HG02973 (cell line): ENCODE results near the gene UTY.

Source experiments
- ATAC-seq: cut with Tn5 transposase; IDR thresholded peaks from one replicate; pipeline ENCODE4 v1.9.1; 2021; ENCODE audit warnings: moderate library complexity; ENCODE audit not compliant: unreplicated experiment

UTY gene

DNA sequence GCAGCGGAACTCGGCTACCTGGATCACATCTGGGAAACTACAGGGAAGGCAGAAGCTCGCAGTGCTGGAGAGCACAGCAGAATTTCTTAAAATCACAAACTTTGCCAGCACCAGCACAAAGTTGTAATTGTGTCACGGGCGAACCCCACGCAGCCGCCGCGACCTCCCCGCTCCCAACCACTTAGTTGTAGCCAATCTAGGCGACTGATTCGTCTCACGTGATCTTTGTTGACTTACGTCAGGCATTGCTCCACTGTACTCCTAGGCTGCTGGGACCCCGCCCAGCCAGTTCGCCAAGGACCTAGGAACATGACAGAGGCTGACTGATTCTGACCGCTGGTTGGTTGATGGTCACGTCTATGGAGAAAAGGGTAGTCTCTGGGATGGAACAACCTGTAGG lies at the start of gene UTY:
TSS of gene UTY (minus strand) at position 206 of the 400 bp plus-strand sequence. CDS start 368 bp downstream, outside the sequence.
- peak; percentile 98 for ATAC-seq

DNA sequence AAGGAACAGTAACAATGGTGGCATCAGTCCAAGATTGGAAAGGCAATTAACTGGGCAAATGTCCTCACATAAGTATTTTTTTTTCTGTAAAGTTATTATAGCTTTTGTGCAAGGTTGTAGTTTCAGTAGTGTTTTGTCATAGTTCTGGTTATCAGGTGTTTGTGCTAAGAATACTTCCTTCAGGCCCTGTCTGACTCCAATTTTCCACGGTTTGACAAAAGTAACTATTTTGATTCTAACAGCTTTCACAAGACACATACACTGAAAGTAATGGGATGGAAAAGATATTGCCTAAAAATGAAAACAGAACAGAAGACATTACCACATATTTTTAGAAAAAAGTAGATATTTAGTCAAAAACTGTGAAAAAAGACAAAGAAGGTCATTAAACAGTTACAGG lies 40.6 kb upstream of the UTY start:
- ATAC-seq, result no peak

DNA sequence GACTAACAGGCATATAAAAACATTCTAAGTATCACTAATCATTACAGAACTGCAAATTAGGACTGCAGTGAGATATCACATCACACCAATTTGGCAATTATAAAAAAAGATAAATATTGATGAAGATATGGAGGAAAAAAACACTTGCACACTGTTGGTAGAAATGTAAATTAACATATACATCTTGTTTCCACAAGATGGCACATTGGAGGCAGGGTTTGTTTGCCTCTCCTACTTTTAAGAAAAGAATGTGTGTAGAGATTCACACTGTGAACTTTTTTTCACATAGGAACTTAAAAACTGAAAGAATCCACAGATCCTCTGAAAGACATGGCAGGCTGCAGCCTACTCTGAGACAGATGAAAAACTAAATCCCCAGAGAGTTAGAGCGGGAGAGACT lies 21.4 kb upstream of the UTY start:
- ATAC-seq, result no peak

DNA sequence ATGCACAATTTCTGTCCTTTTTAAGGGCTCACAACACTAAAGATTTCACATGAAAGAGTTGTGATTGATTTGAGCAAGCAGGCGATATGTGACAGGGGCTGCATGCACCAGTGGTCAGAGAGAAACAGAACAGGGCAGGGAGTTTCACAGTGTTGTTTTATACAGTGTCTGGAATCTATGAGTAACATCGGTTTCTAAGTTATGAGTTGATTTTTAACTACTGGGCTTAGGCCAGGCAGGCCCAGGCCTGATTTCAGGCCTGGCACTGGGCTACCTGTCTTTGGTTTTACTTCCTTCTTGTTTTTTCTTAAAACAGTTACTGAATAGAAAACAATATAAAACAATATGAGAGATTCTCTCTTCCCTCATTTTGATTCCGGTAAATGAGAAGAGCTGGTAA lies 13.9 kb upstream of the UTY start:
- ATAC-seq, result no peak

DNA sequence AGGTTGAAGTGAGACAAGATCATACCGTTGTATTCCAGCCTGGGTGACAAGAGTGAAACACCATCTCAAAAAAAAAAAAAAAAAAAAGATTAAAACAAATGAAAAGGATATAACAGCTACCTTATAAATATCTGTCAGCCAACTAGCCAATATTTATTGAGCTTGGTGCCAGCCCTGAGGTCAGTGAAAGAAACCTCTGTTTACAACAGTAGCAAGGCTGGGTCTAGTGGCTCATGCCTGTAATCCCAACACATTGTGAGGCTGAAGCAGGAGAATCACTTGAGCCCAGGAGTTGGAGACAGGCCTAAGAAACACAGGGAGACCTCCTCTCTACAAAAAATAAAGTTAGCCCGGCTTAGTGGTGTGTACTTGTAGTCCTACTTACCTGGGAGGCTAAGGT lies 12.6 kb upstream of the UTY start:
- ATAC-seq, result no peak

DNA sequence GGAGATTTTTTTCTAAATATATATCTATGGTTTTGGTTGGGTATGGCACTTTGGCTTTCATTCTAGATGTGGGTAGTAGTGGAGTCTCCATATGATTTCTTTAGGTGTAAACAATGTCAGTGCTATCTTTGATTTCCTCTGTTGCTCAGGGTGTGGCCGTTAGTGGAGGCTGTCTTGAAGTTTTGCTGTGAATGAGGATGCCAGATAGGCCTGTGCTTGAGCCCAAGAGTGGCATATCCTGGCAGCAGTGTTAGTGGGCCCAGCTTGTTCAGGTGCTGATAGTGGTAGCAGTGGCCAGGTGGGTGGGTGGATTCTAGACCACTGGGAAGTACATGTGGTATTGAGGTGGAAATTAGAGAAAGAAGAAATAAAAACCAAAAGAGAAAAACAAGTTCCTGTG lies 8.9 kb upstream of the UTY start:
- no peak for ATAC-seq

DNA sequence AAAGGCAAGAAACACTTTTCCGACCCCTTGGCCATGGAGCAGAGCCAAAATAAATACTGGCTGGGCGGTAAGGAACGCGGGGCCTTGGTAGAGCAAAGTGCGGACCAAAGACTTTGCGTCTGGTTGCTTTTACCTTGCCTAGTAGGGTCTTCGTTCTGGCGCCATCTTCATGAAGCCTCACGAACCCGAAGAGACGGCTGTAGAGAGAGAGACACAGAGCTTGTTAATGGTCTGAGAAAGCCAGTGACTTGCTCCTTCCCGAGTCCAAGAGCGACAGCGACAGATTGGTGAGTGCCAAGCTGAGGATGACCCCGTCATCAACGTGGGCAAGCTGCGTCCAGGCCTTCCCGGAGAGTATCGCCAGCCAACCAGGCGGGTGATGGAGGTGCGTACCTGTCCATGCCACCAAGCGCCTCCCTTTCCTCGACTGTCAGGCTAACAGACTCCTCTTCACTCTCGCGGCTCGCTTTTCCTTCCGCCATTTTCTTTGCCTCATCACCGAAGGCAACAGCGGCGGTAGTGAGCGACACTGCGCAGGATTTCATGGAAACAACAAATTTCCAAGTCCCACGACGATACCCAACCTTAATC lies 617 bp downstream of the UTY start:
- no peak for ATAC-seq

DNA sequence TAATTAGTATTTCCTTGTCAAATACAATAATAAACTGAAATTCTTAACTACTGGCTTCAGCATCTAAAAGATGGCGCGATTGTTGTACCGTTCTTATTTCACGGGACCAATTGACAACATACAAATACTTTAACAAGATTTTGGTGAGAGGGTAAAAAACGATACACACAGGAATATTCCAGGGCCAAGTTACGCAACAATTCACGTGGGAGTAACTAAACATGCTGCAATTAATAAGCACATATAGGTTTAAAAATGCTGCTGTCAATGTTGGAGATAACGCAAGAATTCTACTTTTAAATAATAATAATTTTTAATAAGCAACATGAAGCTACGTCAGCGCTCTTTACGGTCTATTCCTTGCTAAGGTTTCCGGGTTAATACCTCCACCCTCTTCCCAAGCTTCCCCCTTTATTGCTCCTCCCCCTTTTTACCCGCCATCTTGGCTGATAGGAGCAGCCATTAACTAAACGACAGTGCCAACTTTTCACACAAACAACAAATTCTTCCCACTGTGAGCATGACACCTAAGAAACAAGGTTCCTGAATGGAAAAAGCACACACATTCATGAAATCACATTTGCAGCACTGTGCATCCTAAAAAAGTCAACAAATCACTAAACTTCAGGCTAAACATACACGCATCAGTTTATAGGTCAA lies 1.6 kb downstream of the UTY start:
- ATAC-seq, result no peak

DNA sequence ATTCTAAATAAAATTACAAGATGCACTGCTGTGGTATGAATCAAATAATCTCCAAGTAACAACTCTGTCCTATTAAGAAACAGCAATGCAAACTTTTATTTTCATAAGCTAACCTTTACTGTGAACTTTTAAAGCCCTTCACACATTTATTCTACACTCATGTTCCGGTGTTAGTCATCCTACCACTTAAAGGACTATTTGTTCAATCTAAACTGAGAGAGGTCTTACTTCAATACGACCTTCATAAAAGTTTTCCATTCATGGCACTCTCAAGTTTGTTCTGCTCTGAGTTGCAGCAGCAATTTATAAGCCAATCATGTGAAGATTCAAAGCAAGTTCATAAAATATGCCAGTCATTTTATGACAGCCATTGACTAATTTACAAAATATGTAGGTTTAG lies 4.8 kb downstream of the UTY start:
- ATAC-seq, result no peak

DNA sequence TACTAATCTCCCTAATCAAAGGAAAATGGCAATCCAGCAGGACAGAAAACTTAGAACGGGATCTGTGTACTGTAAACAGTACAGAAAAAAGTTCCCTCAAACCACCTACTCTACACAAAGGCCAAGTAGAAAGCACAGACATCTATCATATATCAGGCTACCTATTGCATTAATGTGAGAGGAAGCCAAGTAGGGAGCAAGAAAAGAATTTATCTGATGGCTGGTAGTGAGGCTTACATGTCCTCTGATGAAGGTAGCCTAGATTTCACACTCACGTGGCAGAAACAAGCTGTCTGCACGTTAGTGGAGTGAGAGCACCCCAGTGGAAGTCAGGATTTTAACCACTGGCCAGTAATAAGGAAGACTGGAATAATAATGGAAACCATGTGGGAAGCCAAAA lies 28.3 kb downstream of the UTY start:
- no peak for ATAC-seq

DNA sequence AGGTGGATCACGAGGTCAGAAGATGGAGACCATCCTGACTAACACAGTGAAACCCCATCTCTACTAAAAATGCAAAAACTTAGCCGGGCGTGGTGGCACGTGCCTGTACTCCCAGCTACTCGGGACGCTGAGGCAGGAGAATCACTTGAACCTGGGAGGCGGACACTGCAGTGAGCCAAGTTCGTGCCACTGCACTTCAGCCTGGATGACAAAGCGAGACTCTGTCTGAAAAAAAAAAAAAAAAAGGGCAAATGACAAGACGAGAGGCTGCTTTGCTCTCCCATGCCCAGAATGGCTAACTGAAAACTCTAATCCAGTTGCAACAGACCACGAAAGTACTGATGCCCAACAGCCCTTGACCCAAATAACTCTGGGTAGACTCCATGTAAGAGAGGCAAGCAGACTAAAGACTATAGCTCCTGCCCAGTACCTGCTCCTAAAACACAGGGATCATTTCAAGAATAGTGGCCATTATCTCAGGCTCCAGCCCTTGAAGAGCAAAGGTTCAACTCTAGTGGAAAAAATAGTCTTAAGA lies 29.2 kb downstream of the UTY start:
- no peak for ATAC-seq

DNA sequence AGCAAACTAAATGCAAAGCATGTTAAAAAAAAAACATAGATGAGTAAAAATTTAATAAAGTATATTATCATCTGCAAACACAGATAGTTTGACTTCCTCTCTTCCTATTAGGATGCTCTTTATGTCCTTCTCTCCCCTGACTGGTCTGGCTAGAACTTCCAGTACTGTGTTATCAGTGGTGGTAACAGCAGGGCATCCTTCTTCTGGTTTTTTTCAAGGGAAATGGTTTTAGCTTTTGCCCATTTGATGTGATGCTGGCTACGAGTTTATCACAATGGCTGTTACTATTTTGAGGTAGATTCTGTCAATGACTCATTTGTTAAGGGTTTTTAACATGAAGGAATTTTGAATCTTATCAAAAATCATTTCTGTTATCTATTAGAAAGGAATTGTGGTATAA lies 34.3 kb downstream of the UTY start:
- ATAC-seq, result no peak

DNA sequence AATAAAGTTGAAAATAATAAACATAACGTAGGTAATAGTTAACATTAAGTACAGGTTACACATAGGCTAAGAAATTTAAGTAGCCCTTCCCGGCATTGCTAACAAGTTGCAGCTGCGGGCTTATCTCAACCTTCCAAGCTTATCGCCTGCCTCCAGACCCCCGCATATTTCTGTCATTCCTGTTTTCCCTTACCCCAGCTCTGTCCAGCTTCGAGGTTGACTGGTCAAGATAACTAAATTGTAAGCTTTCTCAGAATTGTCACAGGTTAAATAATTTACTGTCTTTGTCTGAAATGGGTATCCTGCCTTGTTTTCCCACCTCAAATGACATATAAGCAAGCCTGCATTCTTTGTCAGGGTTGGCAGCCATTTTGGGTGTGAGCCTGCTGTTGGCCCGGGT lies 36.7 kb downstream of the UTY start:
- no peak for ATAC-seq

DNA sequence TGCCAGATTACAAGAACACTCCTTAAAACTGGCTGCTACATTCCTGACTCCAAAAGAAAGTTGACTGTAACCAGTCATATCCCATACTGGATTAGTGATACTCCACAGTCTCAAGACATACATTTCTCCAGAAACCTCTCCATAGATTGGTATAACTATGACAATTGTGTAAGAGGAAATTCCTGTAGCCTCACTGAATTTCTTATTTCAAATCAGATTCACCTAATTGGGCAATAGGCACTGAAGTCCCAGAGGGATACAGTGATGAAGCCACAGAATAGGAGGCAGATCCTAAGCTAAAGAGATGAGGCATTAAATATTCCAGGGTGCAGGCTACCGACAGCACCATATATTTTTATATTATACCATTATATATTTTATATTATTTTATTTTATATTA lies 39.0 kb downstream of the UTY start:
- ATAC-seq, result no peak

DNA sequence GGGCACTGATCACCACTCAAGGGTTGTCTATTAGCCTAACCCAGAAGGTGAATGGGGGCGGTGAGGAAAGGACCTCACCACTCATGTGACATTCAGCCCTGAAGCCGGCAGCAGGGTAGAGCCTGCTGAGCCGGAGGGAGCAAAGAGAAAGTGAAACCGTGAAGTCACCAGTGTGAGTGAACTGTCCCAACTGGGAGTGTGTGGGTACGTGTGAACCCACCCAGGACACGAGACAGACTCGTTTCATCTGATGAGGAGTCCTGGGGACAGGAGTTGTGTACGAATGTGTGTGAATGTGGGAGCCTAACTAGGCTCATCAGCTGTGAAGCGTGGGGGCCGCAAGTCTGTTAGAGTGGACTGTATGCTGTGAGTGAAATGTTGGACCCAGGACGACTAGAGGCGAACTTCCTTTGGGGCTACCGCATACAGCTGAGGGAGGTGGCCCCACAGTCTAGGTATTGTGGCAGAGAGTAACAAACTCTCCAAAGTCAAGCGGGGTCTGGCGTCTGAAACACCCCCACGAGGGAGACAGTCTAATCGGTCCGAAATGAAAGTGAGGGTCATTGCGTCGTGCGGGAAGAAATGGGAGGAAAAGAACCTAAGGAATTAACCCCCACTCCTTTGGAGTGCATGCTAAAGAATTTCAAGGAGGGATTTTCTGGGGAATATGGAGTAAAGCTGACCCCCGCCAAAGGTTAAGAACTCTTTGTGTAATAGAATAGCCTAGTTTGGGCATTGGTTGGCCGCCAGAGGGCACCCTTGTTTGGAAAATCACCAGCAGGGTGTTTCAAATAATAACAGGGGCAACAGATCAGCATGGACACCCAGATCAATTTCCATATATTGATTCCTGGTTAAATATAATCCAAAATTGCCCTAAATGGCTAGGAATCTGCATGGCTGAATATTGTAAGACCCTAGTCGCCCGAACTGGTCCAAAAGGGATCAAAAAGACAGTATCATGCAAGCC lies 43.6 kb downstream of the UTY start:
- ATAC-seq, result no peak

DNA sequence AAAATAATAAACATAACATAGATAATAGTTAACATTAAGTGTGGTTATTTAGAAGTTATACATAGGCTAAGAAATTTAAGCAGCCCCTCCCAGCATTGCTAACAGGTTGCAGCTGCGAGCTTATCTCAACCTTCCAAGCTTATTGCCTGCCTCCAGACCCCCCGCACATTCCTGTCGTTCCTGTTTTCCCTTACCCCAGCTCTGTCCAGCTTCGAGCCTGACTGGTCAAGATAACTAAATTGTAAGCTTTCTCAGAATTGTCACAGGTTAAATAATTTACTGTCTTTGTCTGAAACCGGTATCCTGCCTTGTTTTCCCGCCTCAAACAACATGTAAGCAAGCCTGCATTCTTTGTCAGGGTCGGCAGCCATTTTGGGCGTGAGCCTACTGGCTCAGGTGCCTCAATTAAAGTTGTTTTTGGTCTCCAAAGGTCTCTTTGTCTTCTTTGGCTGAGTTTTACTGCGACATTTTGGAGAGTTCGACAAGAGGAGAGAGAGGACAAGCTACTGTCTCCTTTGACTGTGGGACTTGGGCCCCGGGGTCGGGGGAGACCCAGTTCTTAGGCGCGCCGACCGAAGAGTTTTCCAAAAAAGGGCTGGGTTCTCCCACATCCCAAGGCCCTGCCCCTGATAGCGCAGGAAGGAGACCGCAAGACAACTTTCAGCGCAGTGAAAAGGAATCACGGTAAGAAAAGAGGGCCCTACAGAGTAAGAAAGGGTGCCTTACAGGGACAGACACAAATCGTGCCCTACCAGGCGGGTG lies 44.4 kb downstream of the UTY start:
- ATAC-seq, result no peak

DNA sequence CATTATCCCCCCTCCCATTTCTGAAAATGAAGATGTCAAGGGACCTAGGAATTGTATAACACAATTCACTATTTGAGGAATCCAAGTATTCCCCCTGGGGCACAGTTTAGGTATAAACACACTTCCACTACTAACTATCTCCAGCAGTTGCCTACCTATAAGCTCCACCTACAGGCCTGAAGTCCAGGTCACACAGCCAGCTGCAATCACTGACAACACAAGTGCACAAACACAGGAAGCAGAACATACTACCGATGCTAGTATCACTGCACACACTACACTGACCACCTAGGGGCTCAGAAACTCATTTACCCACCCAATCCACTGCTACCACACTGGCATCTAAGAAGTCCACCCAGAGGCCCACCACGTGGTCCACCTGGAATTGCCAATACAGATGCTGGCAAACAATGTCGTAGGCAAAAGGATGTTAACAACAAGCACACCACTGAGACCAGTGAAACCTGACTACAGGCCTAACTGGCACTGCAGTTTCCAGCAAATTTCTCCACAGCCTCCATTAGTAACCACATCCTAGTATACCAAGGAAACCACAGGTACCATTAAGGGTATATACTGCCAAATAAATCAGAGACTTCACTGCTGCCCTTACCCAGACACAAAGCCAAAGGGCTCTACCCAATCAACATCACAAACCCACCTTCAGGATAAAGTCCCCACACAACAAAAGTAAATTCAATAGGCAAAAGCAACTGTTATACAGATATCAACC lies 47.4 kb downstream of the UTY start:
- ATAC-seq, result no peak

DNA sequence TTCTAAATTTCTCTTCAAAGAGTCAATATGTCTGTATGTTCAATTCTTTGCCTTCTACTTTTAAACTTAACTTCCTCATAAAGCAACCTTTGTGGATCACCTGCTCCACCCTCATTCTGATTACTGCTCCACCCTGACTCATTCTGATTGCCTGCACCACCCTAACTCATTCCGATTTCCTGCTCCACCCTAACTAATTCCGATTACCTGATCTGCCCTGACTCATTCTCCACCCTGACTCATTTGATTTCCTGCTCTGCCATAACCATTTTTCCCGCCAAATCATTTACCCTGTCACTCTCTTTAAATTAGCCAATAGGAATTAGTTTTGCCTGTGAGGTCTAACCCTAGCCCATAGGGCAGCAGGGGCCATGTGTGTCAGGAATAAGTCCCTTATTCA lies 50.3 kb downstream of the UTY start:
- no peak for ATAC-seq

DNA sequence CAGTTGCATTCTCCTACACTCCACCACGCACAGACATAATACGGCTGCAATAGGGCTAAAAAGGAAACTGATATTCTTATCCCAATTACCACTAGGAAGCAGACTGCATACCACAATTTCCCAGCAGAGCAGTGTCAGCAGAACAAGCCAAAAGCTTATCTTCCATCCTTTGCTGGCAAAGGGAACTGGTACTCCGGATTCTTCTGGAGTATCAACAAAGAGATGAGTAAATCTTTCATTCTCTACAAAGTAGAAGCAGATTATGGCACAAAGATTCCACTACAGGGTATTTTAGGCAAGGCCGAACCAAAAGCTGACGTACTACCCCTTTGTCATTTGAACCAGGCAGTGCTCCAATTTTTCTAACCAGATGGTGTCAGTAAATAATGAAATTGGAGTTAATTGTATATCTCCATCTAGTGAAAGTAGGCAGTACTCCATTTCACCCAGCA lies 56.5 kb downstream of the UTY start:
- no peak for ATAC-seq
